ENCODE data around the gene ASIC3.

The ASIC3 gene

GRCh38 chr7:151085691-151086620 lies 37.6 kb downstream of the ASIC3 start, which contains the start of gene AGAP3:
Gene AGAP3, plus strand, starts transcription at chr7:151086475. Its CDS starts 267 bp downstream, at chr7:151086742.
- DNase-seq (ENCODE audit: low read depth, low spot score): no peak

GRCh38 chr7:151086802-151087244 lies 38.5 kb downstream of the ASIC3 start:
- DNase-seq (ENCODE audit: low read depth, low spot score): no peak

GRCh38 chr7:151087245-151088018 lies 39.1 kb downstream of the ASIC3 start:
- no peak for DNase-seq (ENCODE audit: low read depth, low spot score)

- no peak for DNase-seq (ENCODE audit: low read depth, low spot score)
Observed at GRCh38 chr7:151088019-151088855, 39.9 kb downstream of the ASIC3 start.

- no peak for DNase-seq (ENCODE audit: low read depth, low spot score)
Observed at GRCh38 chr7:151088856-151089699, 40.7 kb downstream of the ASIC3 start.

- DNase-seq (ENCODE audit: low read depth, low spot score): no peak
Observed at GRCh38 chr7:151089893-151090730, 41.8 kb downstream of the ASIC3 start.

GRCh38 chr7:151091003-151091402 lies 42.7 kb downstream of the ASIC3 start:
- DNase-seq (ENCODE audit: low read depth, low spot score): no peak

GRCh38 chr7:151091431-151091830 lies 43.1 kb downstream of the ASIC3 start:
- no peak for DNase-seq (ENCODE audit: low read depth, low spot score)

- DNase-seq (ENCODE audit: low read depth, low spot score): no peak
Observed at GRCh38 chr7:151091988-151092387, 43.7 kb downstream of the ASIC3 start.

GRCh38 chr7:151093748-151094147 lies 45.4 kb downstream of the ASIC3 start:
- no peak for DNase-seq (ENCODE audit: low read depth, low spot score)

GRCh38 chr7:151094675-151095074 lies 46.3 kb downstream of the ASIC3 start:
- DNase-seq (ENCODE audit: low read depth, low spot score): no peak

- DNase-seq (ENCODE audit: low read depth, low spot score): no peak
Observed at GRCh38 chr7:151095123-151095797, 46.9 kb downstream of the ASIC3 start.

- no peak for DNase-seq (ENCODE audit: low read depth, low spot score)
Observed at GRCh38 chr7:151095828-151096475, 47.6 kb downstream of the ASIC3 start.

- DNase-seq (ENCODE audit: low read depth, low spot score): no peak
Observed at GRCh38 chr7:151099486-151100211, 51.3 kb downstream of the ASIC3 start.

GRCh38 chr7:151100921-151101320 lies 52.6 kb downstream of the ASIC3 start:
- DNase-seq (ENCODE audit: low read depth, low spot score): no peak

- DNase-seq (ENCODE audit: low read depth, low spot score): no peak
Observed at GRCh38 chr7:151101621-151102396, 53.5 kb downstream of the ASIC3 start.

Data from brain pericyte (primary cell).